ENCODE data around the gene LCN15. TPM values are rescaled to one million over a fixed set of nuclear protein-coding genes. Genes with fewer than 3 reads are reported as not detected.
A peak's percentile ranks its signal among the peaks of the same experiment; 100 is the strongest.

Gene LCN15
- total and polyA plus RNA-seq, 2 of the 13 experiments (the other 11 are each of a cell fraction or from before 2014, with no cell fraction given) = 1.3 to 53.7 TPM

DNA sequence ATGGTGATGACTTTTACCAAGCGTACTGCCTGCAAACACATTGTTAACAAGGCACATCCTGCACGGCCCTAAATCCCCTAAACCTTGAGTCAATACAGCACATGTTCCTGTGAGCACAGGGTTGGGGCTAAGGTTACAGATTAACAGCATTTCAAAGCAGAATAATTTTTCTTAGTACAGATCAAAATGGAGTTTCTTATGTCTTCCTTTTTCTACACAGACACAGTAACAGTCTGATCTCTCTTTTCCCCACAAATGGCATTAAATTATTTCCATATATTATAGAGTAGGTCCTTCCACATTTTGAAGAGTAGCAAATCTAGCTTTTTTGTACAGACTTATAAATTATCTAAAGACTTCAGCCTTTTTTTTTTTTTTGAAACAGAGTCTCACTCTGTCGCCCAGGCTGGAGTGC, 25.2 kb upstream of the LCN15 start (continued):
- TF ChIP-seq ZGPAT (CRISPR knock-in tag; IDR thresholded peaks at IDR 0.05) (0 out of 2 replicates have a peak, but pooled peaks have one; percentile 5), PBX2 (CRISPR knock-in tag; IDR thresholded peaks at IDR 0.05) (no peak), RFX1 (IDR thresholded peaks at IDR 0.05) (no peak), FOXA1 (IDR thresholded peaks at IDR 0.05) (no peak), FOXA1 (CRISPR knock-in tag; IDR thresholded peaks at IDR 0.05) (peak; percentile 90), RARA (CRISPR knock-in tag; IDR thresholded peaks at IDR 0.05) (peak; percentile 68), ADNP (CRISPR knock-in tag; IDR thresholded peaks at IDR 0.05) (no peak), ZNF720 (CRISPR knock-in tag; IDR thresholded peaks at IDR 0.05) (no peak), ZNF674 (CRISPR knock-in tag; IDR thresholded peaks at IDR 0.05; ENCODE audit: low read depth) (no peak), ZNF878 (CRISPR knock-in tag; IDR thresholded peaks at IDR 0.05) (no peak), HDAC2 (CRISPR knock-in tag; IDR thresholded peaks at IDR 0.05) (no peak; the same call in 1 of the 2 replicates), ZNF816 (CRISPR knock-in tag; IDR thresholded peaks at IDR 0.05; ENCODE audit: borderline replicate concordance) (no peak), FOXP1 (IDR thresholded peaks at IDR 0.05) (no peak), FOXP1 (CRISPR knock-in tag; IDR thresholded peaks at IDR 0.05) (peak; percentile 36; the same call in 1 of the 2 replicates), ZFY (CRISPR knock-in tag; IDR thresholded peaks at IDR 0.05) (0 out of 2 replicates have a peak, but pooled peaks have one; percentile 5), DRAP1 (CRISPR knock-in tag; IDR thresholded peaks at IDR 0.05) (peak; percentile 92), AGO1 (IDR thresholded peaks at IDR 0.05; ENCODE audit: low read depth, low read length, poor library complexity, severe bottlenecking) (no peak), FOXO1 (CRISPR knock-in tag; IDR thresholded peaks at IDR 0.05) (peak; percentile 51; the same call in 1 of the 2 replicates), RFXAP (CRISPR knock-in tag; IDR thresholded peaks at IDR 0.05; ENCODE audit: borderline replicate concordance) (no peak), JARID2 (CRISPR knock-in tag; IDR thresholded peaks at IDR 0.05; ENCODE audit: insufficient replicate concordance) (no peak), FOSL2 (CRISPR knock-in tag; IDR thresholded peaks at IDR 0.05) (peak; percentile 5; the same call in 1 of the 2 replicates), POLR2AphosphoS5 (IDR thresholded peaks at IDR 0.05; ENCODE audit: low read depth, low read length) (peak; percentile 45)
- TF ChIP-seq, protein P1, sequence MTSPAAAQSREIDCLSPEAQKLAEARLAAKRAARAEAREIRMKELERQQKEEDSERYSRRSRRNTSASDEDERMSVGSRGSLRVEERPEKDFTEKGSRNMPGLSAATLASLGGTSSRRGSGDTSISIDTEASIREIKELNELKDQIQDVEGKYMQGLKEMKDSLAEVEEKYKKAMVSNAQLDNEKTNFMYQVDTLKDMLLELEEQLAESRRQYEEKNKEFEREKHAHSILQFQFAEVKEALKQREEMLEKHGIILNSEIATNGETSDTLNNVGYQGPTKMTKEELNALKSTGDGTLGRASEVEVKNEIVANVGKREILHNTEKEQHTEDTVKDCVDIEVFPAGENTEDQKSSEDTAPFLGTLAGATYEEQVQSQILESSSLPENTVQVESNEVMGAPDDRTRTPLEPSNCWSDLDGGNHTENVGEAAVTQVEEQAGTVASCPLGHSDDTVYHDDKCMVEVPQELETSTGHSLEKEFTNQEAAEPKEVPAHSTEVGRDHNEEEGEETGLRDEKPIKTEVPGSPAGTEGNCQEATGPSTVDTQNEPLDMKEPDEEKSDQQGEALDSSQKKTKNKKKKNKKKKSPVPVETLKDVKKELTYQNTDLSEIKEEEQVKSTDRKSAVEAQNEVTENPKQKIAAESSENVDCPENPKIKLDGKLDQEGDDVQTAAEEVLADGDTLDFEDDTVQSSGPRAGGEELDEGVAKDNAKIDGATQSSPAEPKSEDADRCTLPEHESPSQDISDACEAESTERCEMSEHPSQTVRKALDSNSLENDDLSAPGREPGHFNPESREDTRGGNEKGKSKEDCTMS (CRISPR knock-in tag; conservative IDR thresholded peaks at IDR 0.05) = no peak
- TF ChIP-seq, protein P2, sequence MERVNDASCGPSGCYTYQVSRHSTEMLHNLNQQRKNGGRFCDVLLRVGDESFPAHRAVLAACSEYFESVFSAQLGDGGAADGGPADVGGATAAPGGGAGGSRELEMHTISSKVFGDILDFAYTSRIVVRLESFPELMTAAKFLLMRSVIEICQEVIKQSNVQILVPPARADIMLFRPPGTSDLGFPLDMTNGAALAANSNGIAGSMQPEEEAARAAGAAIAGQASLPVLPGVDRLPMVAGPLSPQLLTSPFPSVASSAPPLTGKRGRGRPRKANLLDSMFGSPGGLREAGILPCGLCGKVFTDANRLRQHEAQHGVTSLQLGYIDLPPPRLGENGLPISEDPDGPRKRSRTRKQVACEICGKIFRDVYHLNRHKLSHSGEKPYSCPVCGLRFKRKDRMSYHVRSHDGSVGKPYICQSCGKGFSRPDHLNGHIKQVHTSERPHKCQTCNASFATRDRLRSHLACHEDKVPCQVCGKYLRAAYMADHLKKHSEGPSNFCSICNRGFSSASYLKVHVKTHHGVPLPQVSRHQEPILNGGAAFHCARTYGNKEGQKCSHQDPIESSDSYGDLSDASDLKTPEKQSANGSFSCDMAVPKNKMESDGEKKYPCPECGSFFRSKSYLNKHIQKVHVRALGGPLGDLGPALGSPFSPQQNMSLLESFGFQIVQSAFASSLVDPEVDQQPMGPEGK (CRISPR knock-in tag; IDR thresholded peaks at IDR 0.05) = peak; percentile 47
- TF ChIP-seq, protein P3, sequence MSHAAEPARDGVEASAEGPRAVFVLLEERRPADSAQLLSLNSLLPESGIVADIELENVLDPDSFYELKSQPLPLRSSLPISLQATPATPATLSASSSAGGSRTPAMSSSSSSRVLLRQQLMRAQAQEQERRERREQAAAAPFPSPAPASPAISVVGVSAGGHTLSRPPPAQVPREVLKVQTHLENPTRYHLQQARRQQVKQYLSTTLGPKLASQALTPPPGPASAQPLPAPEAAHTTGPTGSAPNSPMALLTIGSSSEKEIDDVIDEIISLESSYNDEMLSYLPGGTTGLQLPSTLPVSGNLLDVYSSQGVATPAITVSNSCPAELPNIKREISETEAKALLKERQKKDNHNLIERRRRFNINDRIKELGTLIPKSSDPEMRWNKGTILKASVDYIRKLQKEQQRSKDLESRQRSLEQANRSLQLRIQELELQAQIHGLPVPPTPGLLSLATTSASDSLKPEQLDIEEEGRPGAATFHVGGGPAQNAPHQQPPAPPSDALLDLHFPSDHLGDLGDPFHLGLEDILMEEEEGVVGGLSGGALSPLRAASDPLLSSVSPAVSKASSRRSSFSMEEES (CRISPR knock-in tag; IDR thresholded peaks at IDR 0.05) = 0 out of 2 replicates have a peak, but pooled peaks have one; percentile 33
